ENCODE measurements around the gene CCDC116.
A peak's percentile ranks its signal among the peaks of the same experiment; 100 is the strongest.

Gene CCDC116

DNA sequence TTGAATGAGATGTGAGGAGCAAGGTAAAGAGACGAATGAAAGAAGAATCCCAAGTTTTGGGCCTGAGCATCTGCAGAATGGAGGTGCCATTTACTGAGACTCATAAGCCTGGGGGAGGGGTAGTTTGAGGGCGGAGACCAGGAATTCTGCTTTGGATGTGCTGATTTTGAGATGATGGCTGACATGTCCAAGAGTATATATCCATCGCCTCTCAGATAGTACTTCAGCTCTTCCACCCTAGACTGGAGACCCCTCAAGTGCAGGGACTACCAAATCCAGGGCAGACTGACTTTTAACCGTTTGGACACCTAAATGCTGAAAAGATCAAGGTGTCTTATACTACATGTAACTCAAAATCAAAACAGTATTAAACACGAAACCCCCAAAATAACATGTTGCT lies 8.2 kb downstream of the CCDC116 start:
- TF ChIP-seq TAF1 (IDR thresholded peaks at IDR 0.05; ENCODE audit: borderline replicate concordance, insufficient read depth, low read length) = no peak
- TF ChIP-seq POLR2AphosphoS5 (IDR thresholded peaks at IDR 0.05; ENCODE audit: low read depth, low read length) = no peak
- TF ChIP-seq, protein P1, sequence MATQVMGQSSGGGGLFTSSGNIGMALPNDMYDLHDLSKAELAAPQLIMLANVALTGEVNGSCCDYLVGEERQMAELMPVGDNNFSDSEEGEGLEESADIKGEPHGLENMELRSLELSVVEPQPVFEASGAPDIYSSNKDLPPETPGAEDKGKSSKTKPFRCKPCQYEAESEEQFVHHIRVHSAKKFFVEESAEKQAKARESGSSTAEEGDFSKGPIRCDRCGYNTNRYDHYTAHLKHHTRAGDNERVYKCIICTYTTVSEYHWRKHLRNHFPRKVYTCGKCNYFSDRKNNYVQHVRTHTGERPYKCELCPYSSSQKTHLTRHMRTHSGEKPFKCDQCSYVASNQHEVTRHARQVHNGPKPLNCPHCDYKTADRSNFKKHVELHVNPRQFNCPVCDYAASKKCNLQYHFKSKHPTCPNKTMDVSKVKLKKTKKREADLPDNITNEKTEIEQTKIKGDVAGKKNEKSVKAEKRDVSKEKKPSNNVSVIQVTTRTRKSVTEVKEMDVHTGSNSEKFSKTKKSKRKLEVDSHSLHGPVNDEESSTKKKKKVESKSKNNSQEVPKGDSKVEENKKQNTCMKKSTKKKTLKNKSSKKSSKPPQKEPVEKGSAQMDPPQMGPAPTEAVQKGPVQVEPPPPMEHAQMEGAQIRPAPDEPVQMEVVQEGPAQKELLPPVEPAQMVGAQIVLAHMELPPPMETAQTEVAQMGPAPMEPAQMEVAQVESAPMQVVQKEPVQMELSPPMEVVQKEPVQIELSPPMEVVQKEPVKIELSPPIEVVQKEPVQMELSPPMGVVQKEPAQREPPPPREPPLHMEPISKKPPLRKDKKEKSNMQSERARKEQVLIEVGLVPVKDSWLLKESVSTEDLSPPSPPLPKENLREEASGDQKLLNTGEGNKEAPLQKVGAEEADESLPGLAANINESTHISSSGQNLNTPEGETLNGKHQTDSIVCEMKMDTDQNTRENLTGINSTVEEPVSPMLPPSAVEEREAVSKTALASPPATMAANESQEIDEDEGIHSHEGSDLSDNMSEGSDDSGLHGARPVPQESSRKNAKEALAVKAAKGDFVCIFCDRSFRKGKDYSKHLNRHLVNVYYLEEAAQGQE (IDR thresholded peaks at IDR 0.05; ENCODE audit: insufficient read depth in 1 of 2, low read depth in 2 of 2, low read length in 2 of 2) = no peak
- TF ChIP-seq FOXP2 (optimal IDR thresholded peaks at IDR 0.05; ENCODE audit: borderline replicate concordance, extremely low read depth, extremely low read length, insufficient read depth) = no peak
- TF ChIP-seq SIN3A (IDR thresholded peaks at IDR 0.05; ENCODE audit: borderline replicate concordance, insufficient read depth, low read length) = no peak

DNA sequence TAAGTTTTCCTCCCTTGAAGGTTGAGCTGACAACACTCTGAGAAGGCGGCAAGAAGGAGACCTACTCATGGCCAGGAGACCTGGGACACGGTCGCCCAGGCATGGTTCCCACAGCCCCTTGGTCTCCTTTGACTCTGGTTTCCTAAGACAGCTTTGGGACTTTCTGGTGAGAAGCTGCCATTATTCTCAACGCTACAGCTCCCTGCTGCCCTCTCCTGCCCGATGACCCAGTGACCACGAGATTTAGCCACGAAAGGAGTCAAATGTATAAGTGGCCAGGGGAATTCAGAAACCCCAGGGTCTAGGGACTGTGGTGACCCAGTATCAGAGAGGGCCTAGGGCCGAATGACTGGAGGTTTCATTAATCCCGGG lies 8.8 kb downstream of the CCDC116 start:
- TF ChIP-seq SIN3A (IDR thresholded peaks at IDR 0.05; ENCODE audit: borderline replicate concordance, insufficient read depth, low read length) (no peak), TAF1 (IDR thresholded peaks at IDR 0.05; ENCODE audit: borderline replicate concordance, insufficient read depth, low read length) (no peak), FOXP2 (optimal IDR thresholded peaks at IDR 0.05; ENCODE audit: borderline replicate concordance, extremely low read depth, extremely low read length, insufficient read depth) (no peak), POLR2AphosphoS5 (IDR thresholded peaks at IDR 0.05; ENCODE audit: low read depth, low read length) (no peak)
- TF ChIP-seq, protein P1 (IDR thresholded peaks at IDR 0.05; ENCODE audit: insufficient read depth in 1 of 2, low read depth in 2 of 2, low read length in 2 of 2) = no peak

DNA sequence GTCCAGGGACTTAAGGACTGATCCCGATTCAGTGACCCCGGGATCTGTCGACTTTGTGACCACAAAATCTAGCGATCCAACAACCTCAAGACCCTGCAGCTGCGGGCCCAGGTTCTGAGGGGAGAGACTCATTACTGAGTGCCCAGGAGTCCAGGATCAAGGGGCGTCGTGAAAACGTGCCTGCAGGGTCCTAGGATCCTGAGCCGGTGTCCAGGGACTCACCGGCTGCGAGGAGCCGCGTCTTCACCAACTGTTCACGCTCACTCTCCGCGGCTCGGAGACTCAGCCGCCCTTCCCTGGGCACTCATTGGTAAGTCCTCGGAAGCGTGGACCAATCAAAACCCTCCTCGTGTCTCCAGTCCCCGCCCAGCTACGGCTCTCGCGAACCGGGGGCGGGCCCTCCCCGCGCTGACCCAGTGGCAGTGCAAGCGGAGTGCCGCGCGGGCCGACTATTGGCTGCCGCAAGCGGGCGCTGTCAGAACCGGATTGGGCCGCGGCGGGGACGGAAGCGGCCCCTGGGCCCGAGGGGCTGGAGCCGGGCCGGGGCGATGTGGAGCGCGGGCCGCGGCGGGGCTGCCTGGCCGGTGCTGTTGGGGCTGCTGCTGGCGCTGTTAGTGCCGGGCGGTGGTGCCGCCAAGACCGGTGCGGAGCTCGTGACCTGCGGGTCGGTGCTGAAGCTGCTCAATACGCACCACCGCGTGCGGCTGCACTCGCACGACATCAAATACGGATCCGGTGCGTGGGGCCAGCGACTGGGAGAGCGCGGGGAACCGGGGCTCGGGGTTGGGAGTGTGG lies 9.4 kb downstream of the CCDC116 start, which contains the start of gene SDF2L1:
Gene SDF2L1, plus strand, starts transcription at position 514 of the 795 bp plus-strand sequence. Its CDS starts 35 bp downstream, at position 549.
- TF ChIP-seq TAF1 (IDR thresholded peaks at IDR 0.05; ENCODE audit: borderline replicate concordance, insufficient read depth, low read length) = peak; percentile 69; the same call in 1 of the 2 replicates
- TF ChIP-seq, protein P1 (IDR thresholded peaks at IDR 0.05; ENCODE audit: insufficient read depth in 1 of 2, low read depth in 2 of 2, low read length in 2 of 2) = no peak
- TF ChIP-seq POLR2AphosphoS5 (IDR thresholded peaks at IDR 0.05; ENCODE audit: low read depth, low read length) = peak; percentile 72
- TF ChIP-seq FOXP2 (optimal IDR thresholded peaks at IDR 0.05; ENCODE audit: borderline replicate concordance, extremely low read depth, extremely low read length, insufficient read depth) = peak; percentile 39
- 0 out of 2 replicates have a peak, but pooled peaks have one; percentile 15 for TF ChIP-seq SIN3A (IDR thresholded peaks at IDR 0.05; ENCODE audit: borderline replicate concordance, insufficient read depth, low read length)

- TF ChIP-seq POLR2AphosphoS5 (IDR thresholded peaks at IDR 0.05; ENCODE audit: low read depth, low read length) (no peak), FOXP2 (optimal IDR thresholded peaks at IDR 0.05; ENCODE audit: borderline replicate concordance, extremely low read depth, extremely low read length, insufficient read depth) (no peak), TAF1 (IDR thresholded peaks at IDR 0.05; ENCODE audit: borderline replicate concordance, insufficient read depth, low read length) (no peak), SIN3A (IDR thresholded peaks at IDR 0.05; ENCODE audit: borderline replicate concordance, insufficient read depth, low read length) (no peak)
- TF ChIP-seq, protein P1 (IDR thresholded peaks at IDR 0.05; ENCODE audit: insufficient read depth in 1 of 2, low read depth in 2 of 2, low read length in 2 of 2) = no peak
Measured at GRCh38 chr22:21642584-21643448, 10.3 kb downstream of the CCDC116 start.
